Epithelial cell of proximal tubule (primary cell): ENCODE results near the gene UBXN2A. TPM values are rescaled to one million over a fixed set of nuclear protein-coding genes. Genes with fewer than 3 reads are reported as not detected.

Source experiments
- DNase-seq: peaks from one replicate; pipeline ENCODE4 v3.0.0-alpha.2; 2011; ENCODE audit warnings: low read depth
- H3K4me3 ChIP-seq: 2 replicates; pipeline ENCODE4 v1.5.1; 2011; ENCODE audit warnings: low read depth, mild to moderate bottlenecking, low read length
- total RNA-seq: library from RNA; depleted of rRNA; stranded (reverse); fragments of >200 nt; gene quantifications from 2 replicates; pipeline ENCODE4 v1.2.3, GENCODE V29; 2015
- TF ChIP-seq, protein P1 (sequence below): conservative IDR thresholded peaks from 2 replicates; pipeline ENCODE4 v1.5.1; 2012; ENCODE audit warnings: low read depth, mild to moderate bottlenecking, low read length

The UBXN2A gene
- total RNA-seq, 1 donor from 2014 or later = 13.4 TPM

DNA sequence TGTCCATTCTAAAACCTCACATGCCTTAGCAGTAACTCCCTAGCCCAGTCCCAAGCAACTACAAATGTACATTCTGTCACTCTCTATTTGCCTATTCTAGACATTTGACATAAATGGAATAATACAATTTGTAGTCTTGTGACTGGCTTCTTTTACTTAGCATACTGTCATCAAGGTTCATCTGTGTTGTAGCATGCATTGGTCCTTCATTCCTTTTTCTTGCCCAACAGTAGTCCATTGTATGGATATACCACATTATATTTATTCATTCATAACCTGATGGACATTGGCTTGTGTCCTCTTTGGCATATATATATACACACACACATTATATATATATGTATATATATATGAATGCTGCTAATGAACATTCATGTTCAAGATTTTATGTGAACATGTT, 67.4 kb downstream of the UBXN2A start:
- no peak for DNase-seq
- H3K4me3 ChIP-seq = no peak overlapping the region
- TF ChIP-seq, protein P1, sequence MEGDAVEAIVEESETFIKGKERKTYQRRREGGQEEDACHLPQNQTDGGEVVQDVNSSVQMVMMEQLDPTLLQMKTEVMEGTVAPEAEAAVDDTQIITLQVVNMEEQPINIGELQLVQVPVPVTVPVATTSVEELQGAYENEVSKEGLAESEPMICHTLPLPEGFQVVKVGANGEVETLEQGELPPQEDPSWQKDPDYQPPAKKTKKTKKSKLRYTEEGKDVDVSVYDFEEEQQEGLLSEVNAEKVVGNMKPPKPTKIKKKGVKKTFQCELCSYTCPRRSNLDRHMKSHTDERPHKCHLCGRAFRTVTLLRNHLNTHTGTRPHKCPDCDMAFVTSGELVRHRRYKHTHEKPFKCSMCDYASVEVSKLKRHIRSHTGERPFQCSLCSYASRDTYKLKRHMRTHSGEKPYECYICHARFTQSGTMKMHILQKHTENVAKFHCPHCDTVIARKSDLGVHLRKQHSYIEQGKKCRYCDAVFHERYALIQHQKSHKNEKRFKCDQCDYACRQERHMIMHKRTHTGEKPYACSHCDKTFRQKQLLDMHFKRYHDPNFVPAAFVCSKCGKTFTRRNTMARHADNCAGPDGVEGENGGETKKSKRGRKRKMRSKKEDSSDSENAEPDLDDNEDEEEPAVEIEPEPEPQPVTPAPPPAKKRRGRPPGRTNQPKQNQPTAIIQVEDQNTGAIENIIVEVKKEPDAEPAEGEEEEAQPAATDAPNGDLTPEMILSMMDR = no peak

DNA sequence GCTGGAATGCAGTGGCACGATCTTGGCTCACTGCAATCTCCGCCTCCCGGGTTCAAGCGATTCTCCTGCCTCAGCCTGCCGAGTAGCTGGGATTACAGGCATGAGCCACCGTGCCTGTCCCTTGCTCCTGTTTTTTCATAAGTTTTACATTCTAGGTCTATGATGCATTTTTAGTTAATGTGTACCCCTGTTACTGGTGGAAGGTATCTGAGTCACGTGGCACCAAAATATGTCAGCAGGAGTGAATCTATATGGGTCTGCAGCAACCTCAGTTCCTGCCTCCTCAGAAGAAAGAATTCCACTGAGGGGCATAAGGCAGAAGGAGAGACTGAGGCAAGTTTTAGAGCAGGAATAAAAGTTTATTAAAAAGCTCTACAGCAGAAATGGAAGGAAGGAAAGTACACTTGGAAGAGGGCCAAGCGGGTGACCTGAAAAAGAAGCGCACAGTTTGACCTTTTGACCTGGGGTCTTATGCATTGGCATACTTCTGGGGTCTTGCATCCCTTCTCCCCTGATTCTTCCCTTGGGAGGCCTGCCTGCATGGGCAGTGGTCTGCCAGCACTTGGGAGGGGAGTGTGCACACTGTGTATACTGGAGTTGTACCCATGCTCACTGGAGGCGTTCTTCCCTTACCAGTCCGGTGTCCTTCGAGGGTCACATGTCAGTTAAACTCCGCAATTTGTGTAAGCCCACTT, 68.6 kb downstream of the UBXN2A start:
- TF ChIP-seq, protein P1 = no peak
- no peak overlapping the region for H3K4me3 ChIP-seq
- DNase-seq = no peak

DNA sequence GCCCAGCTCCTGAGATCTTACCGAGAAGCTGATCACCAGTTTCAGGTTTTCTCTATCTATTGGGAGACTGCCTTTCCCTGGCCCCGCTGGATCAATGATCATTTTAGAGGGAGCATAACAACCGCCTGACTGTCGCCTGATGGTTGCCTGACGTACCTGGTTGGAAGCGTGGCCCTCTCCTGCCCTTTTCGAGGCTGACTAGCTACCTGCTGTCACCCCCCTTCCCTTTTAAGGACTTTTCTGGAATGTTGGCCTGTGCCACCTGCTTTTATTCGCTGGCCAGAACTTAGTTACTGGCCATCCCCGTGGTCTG, 69.1 kb downstream of the UBXN2A start:
- DNase-seq = no peak
- TF ChIP-seq, protein P1 = no peak
- peak overlapping the region; percentile 46 for H3K4me3 ChIP-seq

DNA sequence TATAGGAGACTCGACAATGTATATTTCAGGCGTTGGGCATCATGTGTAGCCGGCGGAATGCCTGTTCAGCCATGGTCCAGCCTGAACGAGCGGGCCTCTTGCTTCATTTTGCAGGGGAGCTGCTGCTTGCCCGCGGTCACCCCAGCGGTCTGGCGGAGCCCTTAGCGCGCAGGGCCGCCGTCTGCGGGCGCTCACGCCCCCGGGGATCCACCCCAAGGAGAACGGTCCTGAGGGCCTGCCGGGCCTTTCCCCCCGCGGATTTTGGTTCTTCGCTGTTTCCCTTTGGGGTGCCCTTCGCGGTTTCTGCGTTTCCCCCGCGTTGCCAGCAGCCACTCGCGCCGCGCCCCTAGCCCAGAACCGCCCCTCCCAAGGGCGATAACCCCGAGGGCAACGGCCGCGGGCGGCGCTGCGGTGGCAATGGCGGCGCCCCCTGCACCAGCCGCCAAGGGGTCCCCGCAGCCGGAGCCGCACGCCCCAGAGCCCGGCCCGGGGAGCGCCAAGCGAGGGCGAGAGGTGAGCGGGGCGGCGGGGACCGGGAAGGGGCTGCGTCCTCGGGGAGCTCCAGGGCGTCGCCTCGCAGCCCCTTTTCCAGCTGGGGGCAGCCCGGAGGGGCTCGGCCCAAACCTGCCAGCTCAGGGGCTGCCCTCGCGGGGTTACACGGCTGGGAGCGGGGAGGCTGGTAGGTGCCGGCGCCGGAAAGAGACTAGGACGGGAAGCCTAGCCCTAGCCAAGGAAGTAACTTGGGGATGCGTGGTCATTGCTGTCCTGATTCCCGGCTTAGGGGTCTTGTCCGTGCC, 69.6 kb downstream of the UBXN2A start, which contains the start of gene MFSD2B:
Gene MFSD2B, plus strand, starts transcription at position 406 of the 797 bp plus-strand sequence. Its CDS starts 12 bp downstream, at position 418.
- H3K4me3 ChIP-seq = peak within 1 kb of the TSS; percentile 46
- TF ChIP-seq, protein P1 = no peak
- no peak for DNase-seq

DNA sequence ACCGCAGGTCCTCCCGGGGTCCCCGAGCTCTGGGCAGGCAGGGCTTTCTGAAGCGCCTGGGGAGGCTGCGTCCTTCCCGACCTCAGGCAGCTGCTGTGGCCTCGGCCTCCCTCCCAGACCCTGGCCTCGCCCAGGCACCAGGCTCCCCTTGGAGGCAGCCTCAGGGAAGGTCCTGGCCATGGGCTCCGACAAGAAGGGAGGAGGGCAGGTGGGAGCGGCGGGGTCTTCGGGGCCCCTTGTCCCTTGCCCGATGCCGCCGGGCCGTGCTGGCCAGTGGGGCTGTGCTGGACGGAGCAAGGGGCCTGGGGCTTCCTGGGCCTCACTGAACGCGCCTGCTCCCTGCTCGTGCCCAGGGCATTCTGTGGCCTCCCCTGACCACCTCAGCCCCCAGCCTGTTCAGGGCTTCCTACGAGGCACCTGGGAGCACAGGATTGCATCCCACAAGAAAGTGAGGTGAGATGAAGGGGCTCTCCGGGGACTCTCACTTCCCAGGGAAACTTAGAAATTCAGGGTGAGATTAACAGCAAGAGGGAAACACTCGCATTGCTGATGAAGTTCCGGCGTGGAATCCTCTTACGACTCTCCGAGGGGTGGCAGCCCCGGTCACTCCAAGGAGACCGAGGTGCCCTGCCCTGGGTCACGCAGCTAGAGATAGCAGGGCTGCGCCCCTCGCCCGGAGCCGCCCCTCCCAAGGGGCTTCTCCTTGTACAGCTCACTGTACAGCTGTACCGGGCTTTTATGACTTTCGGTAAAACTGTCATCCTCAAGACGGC, 70.4 kb downstream of the UBXN2A start:
- H3K4me3 ChIP-seq = peak overlapping the region; percentile 46
- DNase-seq = no peak
- TF ChIP-seq, protein P1 = no peak

DNA sequence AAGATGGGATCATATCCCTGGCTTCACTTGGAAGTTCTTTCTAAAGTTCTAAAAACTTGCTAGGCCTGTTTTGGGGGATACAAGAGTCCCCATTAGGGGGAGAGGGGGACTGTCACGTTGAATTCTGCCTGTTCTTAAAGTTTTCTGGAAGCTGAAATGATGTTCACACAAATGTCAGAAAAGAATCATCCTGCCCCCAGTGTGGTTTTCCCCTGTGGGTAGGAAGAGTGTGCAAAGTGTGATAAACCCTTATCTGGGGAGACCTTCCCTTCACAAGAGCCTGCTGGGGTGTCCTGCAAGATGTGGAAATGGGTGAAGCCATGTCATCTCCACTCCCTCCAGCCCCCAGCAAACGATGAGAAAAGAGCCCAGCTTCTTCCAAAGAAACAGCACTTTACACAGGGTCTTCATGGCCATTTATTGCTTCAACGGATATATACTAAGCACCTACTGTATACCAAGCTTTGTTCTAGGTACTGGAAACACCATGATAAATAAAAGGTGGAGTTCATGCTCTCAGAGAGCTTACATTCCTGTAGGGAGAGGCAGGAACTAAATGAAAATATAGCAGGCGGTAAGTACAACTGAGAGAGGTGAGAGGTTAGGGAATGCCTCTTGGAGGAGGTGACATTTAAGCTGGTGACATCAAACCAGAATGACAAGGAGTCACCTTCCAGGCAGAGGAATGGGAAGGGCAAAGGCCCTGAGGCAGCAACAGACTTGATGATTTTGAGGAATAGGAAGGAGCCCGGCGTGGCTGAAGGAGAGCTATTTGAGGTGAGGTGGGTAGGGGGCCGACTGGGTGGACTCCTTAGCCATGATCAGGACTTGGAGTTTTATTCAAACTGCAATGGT, 71.2 kb downstream of the UBXN2A start:
- no peak overlapping the region for H3K4me3 ChIP-seq
- TF ChIP-seq, protein P1 = no peak
- no peak for DNase-seq
